ENCODE measurements around the gene TIMM21. TPM values are rescaled to one million over a fixed set of nuclear protein-coding genes. Genes with fewer than 3 reads are reported as not detected.
A peak's percentile ranks its signal among the peaks of the same experiment; 100 is the strongest.

Gene TIMM21
- total RNA-seq, 2 experiments from 2014 or later = 25.2 to 30.8 TPM

DNA sequence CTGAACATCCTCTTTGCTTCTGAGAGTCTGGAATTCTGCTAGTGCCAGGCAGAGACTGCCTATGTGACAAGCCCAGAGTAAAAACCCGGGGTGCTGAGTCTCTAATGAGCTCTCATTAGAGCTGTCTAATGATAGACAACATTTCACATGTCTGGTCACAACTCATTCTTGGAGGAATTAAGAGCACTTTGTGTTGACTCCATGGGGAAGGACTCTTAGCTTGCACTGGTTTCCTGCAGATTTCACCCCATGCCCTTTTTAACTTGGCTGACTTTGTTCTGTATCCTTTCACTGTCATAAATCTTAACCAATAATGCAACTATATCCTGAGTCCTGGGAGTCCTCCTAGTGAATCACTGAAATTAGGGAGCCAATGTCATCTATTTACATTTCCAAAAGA is 34.2 kb upstream of the TIMM21 start:
- no peak overlapping the region for H3K27ac ChIP-seq (ENCODE audit: low read depth, low read length, poor library complexity, severe bottlenecking)
- H3K4me1 ChIP-seq (ENCODE audit: insufficient read depth, low read length, poor library complexity, severe bottlenecking) = no peaks in the 10 kb centered on the region
- H3K79me2 ChIP-seq (ENCODE audit: insufficient read depth, low read depth, low read length) = no peaks in the 10 kb centered on the region
- no peaks in the 10 kb centered on the region for H3K9me2 ChIP-seq (ENCODE audit: insufficient read depth, low read length)
- CTCF ChIA-PET (ENCODE audit: unreplicated experiment) = no interaction called here
- H3K36me3 ChIP-seq (ENCODE audit: insufficient read depth, low read length) = no peaks in the 10 kb centered on the region
- DNase-seq (ENCODE audit: low spot score) = no peak
- BruUV-seq (replicated peaks) = no TSS peak
- H3K4me2 ChIP-seq (ENCODE audit: low read length) = no peak overlapping the region
- no peaks in the 10 kb centered on the region for H4K20me1 ChIP-seq (ENCODE audit: insufficient read depth, low read length)
- no peak overlapping the region for H3K4me3 ChIP-seq (ENCODE audit: low read depth, low read length, poor library complexity, severe bottlenecking)
- intact Hi-C loops (cut with micrococcal nuclease; ENCODE audit: unreplicated experiment) = no loop called here
- H2AFZ ChIP-seq (ENCODE audit: low read length) = no peak overlapping the region
- TF ChIP-seq, protein P1, sequence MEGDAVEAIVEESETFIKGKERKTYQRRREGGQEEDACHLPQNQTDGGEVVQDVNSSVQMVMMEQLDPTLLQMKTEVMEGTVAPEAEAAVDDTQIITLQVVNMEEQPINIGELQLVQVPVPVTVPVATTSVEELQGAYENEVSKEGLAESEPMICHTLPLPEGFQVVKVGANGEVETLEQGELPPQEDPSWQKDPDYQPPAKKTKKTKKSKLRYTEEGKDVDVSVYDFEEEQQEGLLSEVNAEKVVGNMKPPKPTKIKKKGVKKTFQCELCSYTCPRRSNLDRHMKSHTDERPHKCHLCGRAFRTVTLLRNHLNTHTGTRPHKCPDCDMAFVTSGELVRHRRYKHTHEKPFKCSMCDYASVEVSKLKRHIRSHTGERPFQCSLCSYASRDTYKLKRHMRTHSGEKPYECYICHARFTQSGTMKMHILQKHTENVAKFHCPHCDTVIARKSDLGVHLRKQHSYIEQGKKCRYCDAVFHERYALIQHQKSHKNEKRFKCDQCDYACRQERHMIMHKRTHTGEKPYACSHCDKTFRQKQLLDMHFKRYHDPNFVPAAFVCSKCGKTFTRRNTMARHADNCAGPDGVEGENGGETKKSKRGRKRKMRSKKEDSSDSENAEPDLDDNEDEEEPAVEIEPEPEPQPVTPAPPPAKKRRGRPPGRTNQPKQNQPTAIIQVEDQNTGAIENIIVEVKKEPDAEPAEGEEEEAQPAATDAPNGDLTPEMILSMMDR (conservative IDR thresholded peaks at IDR 0.05; ENCODE audit: low read length) = no peak
- TF ChIP-seq EZH2phosphoT487 (IDR thresholded peaks at IDR 0.05; ENCODE audit: borderline replicate concordance, low read depth, low read length) = no peak
- H3K9me3 ChIP-seq (ENCODE audit: low read length) = no peaks in the 10 kb centered on the region
- POLR2A ChIA-PET = no interaction called here

GRCh38 chr18:74115046-74115445 is 33.3 kb upstream of the TIMM21 start:
- no peak for TF ChIP-seq EZH2phosphoT487 (IDR thresholded peaks at IDR 0.05; ENCODE audit: borderline replicate concordance, low read depth, low read length)
- TF ChIP-seq, protein P1 (conservative IDR thresholded peaks at IDR 0.05; ENCODE audit: low read length) = no peak
- Histone ChIP-seq H4K20me1 (ENCODE audit: insufficient read depth, low read length) (no peaks in the 10 kb centered on the region), H3K9me3 (ENCODE audit: low read length) (no peaks in the 10 kb centered on the region), H3K36me3 (ENCODE audit: insufficient read depth, low read length) (no peaks in the 10 kb centered on the region), H3K4me2 (ENCODE audit: low read length) (no peak overlapping the region), H2AFZ (ENCODE audit: low read length) (no peak overlapping the region), H3K27ac (ENCODE audit: low read depth, low read length, poor library complexity, severe bottlenecking) (no peak overlapping the region), H3K9me2 (ENCODE audit: insufficient read depth, low read length) (no peaks in the 10 kb centered on the region), H3K79me2 (ENCODE audit: insufficient read depth, low read depth, low read length) (no peaks in the 10 kb centered on the region), H3K4me1 (ENCODE audit: insufficient read depth, low read length, poor library complexity, severe bottlenecking) (no peaks in the 10 kb centered on the region), H3K4me3 (ENCODE audit: low read depth, low read length, poor library complexity, severe bottlenecking) (no peak overlapping the region)
- ChIA-PET CTCF (ENCODE audit: unreplicated experiment) (no interaction called here), POLR2A (no interaction called here)
- BruUV-seq (replicated peaks) = no TSS peak
- intact Hi-C loops (cut with micrococcal nuclease; ENCODE audit: unreplicated experiment) = no loop called here
- no peak for DNase-seq (ENCODE audit: low spot score)

DNA sequence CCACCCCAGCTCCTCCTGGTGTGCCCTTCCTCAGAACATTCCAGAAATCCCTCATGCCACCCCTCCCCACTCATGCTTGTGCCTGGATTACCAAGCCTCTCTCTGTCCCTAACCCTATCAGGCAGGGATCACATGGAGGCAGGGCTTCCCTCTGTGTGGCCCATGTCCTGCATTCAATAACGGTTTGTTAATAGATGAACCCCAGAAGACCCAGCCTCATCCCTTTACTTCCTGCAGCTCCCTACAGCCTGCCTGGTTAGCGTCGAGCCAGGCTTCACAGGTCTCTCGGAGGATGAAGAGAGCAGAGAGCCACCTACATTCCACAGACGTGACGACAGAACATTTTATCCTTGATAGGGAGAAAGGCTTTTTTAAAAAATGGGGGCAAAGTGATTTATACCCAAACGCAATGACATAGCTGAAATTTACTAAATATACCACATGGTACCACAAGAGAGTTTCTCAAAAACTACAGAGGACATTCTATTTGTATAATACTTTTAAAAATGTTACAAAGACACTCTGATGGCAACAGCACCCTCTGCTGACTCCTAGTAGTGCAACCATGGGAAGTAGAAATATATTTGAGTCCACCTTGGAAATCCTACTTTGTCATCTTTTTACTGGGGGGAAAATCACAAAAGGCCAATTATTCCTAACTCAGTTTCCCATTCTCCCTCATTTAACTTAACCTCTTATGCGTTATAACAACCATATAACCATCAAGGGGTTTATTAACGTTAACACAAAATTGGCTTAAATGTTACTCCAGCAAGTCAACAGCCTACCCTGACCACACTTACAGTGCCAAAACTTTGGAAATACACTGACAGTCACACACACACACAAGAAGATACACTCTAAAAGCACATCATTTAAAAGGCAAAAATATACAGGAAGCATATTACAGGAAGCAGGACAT is 31.4 kb upstream of the TIMM21 start:
- peak; percentile 41 for DNase-seq (ENCODE audit: low spot score)
- BruUV-seq (replicated peaks) = no TSS peak
- Histone ChIP-seq H3K4me2 (ENCODE audit: low read length) (no peak overlapping the region), H3K79me2 (ENCODE audit: insufficient read depth, low read depth, low read length) (no peaks in the 10 kb centered on the region), H2AFZ (ENCODE audit: low read length) (no peak overlapping the region), H3K4me3 (ENCODE audit: low read depth, low read length, poor library complexity, severe bottlenecking) (no peak overlapping the region), H3K36me3 (ENCODE audit: insufficient read depth, low read length) (no peaks in the 10 kb centered on the region), H3K9me3 (ENCODE audit: low read length) (no peaks in the 10 kb centered on the region), H3K9me2 (ENCODE audit: insufficient read depth, low read length) (no peaks in the 10 kb centered on the region), H3K27ac (ENCODE audit: low read depth, low read length, poor library complexity, severe bottlenecking) (no peak overlapping the region), H4K20me1 (ENCODE audit: insufficient read depth, low read length) (no peaks in the 10 kb centered on the region), H3K4me1 (ENCODE audit: insufficient read depth, low read length, poor library complexity, severe bottlenecking) (no peaks in the 10 kb centered on the region)
- TF ChIP-seq EZH2phosphoT487 (IDR thresholded peaks at IDR 0.05; ENCODE audit: borderline replicate concordance, low read depth, low read length) = no peak
- TF ChIP-seq, protein P1 (conservative IDR thresholded peaks at IDR 0.05; ENCODE audit: low read length) = peak; percentile 74
- ChIA-PET CTCF (ENCODE audit: unreplicated experiment) (no interaction called here), POLR2A (interaction anchor here (0.9 kb wide), 1 partner anchor 76 kb away, joined by 4 read pairs; no protein-coding TSS in a partner anchor)
- intact Hi-C loops (cut with micrococcal nuclease; ENCODE audit: unreplicated experiment) = loop anchor here (1.0 kb wide), 1 partner anchor 77 kb away; no protein-coding TSS in a partner anchor
